GM12878 (cell line): ENCODE data around the gene NUDT1. TPM values are rescaled to one million over a fixed set of nuclear protein-coding genes. Genes with fewer than 3 reads are reported as not detected.

Experiments
- ATAC-seq: fragments of 200-7000 bp; cut with Tn5 transposase; 3 replicates; pipeline ENCODE4 v1.9.1; 2020; ENCODE audit warnings: mild to moderate bottlenecking, moderate library complexity
- BruUV-seq: library from RNA; stranded (reverse); fragments of 400-500 nt; replicated peaks from 2 replicates; lab custom pipeline; 2021; lab: Mats Ljungman, UMichigan
- CTCF ChIA-PET: fragments of 300-600 bp; sonication (Branson Sonifier 250); formaldehyde crosslinking; extraction: SDS; loops from one replicate; lab custom pipeline; 2021; ENCODE audit warnings: inconsistent platforms; lab: Yijun Ruan, JAX
- POLR2A ChIA-PET: fragments of 350-600 bp; formaldehyde crosslinking; extraction: SDS; loops from one replicate; lab custom pipeline; 2021; ENCODE audit warnings: inconsistent platforms; lab: Charles Lee
- RAD21 ChIA-PET: fragments of 300-600 bp; sonication (Branson Sonifier 250); formaldehyde crosslinking; loops from one replicate; lab custom pipeline; 2023; ENCODE audit warnings: antibody characterized with exemption; ENCODE audit not compliant: unreplicated experiment; lab: Charles Lee
- SMC1A ChIA-PET: fragments of 300-600 bp; sonication (Branson Sonifier 250); formaldehyde crosslinking; loops from one replicate; lab custom pipeline; 2023; ENCODE audit not compliant: unreplicated experiment, uncharacterized antibody; lab: Charles Lee
- DNase-seq: peaks from one replicate; pipeline ENCODE4 v3.0.0-alpha.2; 2011; ENCODE audit warnings: low read depth, low spot score
- FAIRE-seq: peaks from 3 replicates; lab custom pipeline; 2011; peaks lifted over from hg19 to GRCh38; lab: Jason Lieb, UNC
- H2AFZ ChIP-seq: 2 replicates; pipeline ENCODE4 v1.6.0; 2011; ENCODE audit warnings: low read depth, low read length, control low read depth; ENCODE audit not compliant: control insufficient read depth
- H3K27ac ChIP-seq: 2 replicates; pipeline ENCODE4 v1.5.1; 2011; ENCODE audit warnings: control low read depth; ENCODE audit not compliant: control insufficient read depth, insufficient read depth
- H3K27me3 ChIP-seq, 2 experiments: replicated peaks in 1 of 2; 2 replicates each; pipeline versions ENCODE4 v1.6.0 to v1.6.1; 2011; ENCODE audit warnings: low read length in 1 of 2; ENCODE audit not compliant: control insufficient read depth in 2 of 2, insufficient read depth in 2 of 2
- H3K36me3 ChIP-seq, 2 experiments: 2 replicates each; pipeline ENCODE4 v1.5.1; 2011; ENCODE audit warnings: low read length in 1 of 2; ENCODE audit not compliant: control insufficient read depth in 2 of 2, insufficient read depth in 2 of 2
- H3K4me1 ChIP-seq: 2 replicates; pipeline ENCODE4 v1.6.1; 2011; ENCODE audit warnings: mild to moderate bottlenecking, low read length, moderate library complexity, mixed read lengths; ENCODE audit not compliant: control insufficient read depth, insufficient read depth
- H3K4me2 ChIP-seq: 2 replicates; pipeline ENCODE4 v1.6.0; 2011; ENCODE audit warnings: control low read depth; ENCODE audit not compliant: control insufficient read depth, insufficient read depth
- H3K4me3 ChIP-seq: fragments of 200-600 bp; sonication (generic); 2 replicates; pipeline ENCODE4 v1.5.1; 2016
- H3K79me2 ChIP-seq: 2 replicates; pipeline ENCODE4 v1.6.0; 2011; ENCODE audit warnings: low read length; ENCODE audit not compliant: control insufficient read depth, insufficient read depth
- H3K9ac ChIP-seq: 2 replicates; pipeline ENCODE4 v1.8.0; 2011; ENCODE audit warnings: low read length, control low read depth, mixed read lengths; ENCODE audit not compliant: control insufficient read depth, insufficient read depth
- H3K9me3 ChIP-seq: replicated peaks from 3 replicates; pipeline ENCODE4 v1.5.1; 2011; ENCODE audit warnings: mild to moderate bottlenecking, low read length; ENCODE audit not compliant: control insufficient read depth, insufficient read depth
- H4K20me1 ChIP-seq: 2 replicates; pipeline ENCODE4 v1.6.0; 2011; ENCODE audit not compliant: control insufficient read depth, insufficient read depth
- RFX5 ChIP-seq: IDR thresholded peaks from 2 replicates; pipeline ENCODE4 v1.6.1; 2011; ENCODE audit warnings: low read depth, low read length, improper control_type of control experiment
- TARDBP ChIP-seq: IDR thresholded peaks from 2 replicates; pipeline ENCODE4 v1.6.1; 2016; ENCODE audit warnings: borderline replicate concordance
- TCF7 ChIP-seq: IDR thresholded peaks from 2 replicates; pipeline ENCODE4 v1.6.1; 2014; ENCODE audit warnings: antibody characterized with exemption, borderline replicate concordance
- WGBS: methylation state at CpG from one replicate; pipeline ENCODE4 v1.1.6; 2016; ENCODE audit warnings: low lambda C conversion rate; ENCODE audit not compliant: insufficient replicate concordance, insufficient coverage; ENCODE audit errors: missing lambda C conversion rate; 5-methylcytosine and 5-hydroxymethylcytosine counted together
- in situ Hi-C: fragments of 300-500 bp; cut with MboI; formaldehyde crosslinking; loops from 9 replicates; pipeline ENCODE4 v1.14.3; 2018; ENCODE audit warnings: mixed read lengths
- intact Hi-C: fragments of 100-400 bp; cut with micrococcal nuclease; formaldehyde crosslinking; loops from one replicate; pipeline ENCODE4 v1.14.2; 2022; ENCODE audit not compliant: unreplicated experiment
- polyA plus RNA-seq, 11 experiments: library from polyadenylated mRNA; depleted of rRNA in 4 of 11; unstranded in 6 of 11; stranded (reverse) in 5 of 11; fragments of >200 nt; fragmentation: Nextera tagmentation in 4 of 11; fragmentation: Illumina TruSeq in 1 of 11; extraction: Ambion mirVana in 4 of 11; extraction: Trizol in 1 of 11; gene quantifications; 1 replicate in 1 of 11; 2 replicates in 10 of 11; pipeline versions ENCODE4 v1.2.1 to v1.2.3, GENCODE V29; 2011 to 2016; ENCODE audit warnings: inconsistent platforms in 2 of 11, missing spikeins in 2 of 11, low read depth in 1 of 11
- total RNA-seq, 4 experiments: library from RNA; depleted of rRNA in 3 of 4; stranded (reverse); fragments of >200 nt in 3 of 4; fragmentation: Illumina TruSeq in 1 of 4; extraction: Trizol in 1 of 4; gene quantifications; 2 replicates each; pipeline versions ENCODE4 v1.2.1 to v1.2.3, GENCODE V29; 2013 to 2021

The NUDT1 gene
- total and polyA plus RNA-seq, 10 of the 15 experiments (the other 5 are each of a cell fraction or from before 2014, with no cell fraction given): 7.7 to 122 (median 59.2) TPM

DNA sequence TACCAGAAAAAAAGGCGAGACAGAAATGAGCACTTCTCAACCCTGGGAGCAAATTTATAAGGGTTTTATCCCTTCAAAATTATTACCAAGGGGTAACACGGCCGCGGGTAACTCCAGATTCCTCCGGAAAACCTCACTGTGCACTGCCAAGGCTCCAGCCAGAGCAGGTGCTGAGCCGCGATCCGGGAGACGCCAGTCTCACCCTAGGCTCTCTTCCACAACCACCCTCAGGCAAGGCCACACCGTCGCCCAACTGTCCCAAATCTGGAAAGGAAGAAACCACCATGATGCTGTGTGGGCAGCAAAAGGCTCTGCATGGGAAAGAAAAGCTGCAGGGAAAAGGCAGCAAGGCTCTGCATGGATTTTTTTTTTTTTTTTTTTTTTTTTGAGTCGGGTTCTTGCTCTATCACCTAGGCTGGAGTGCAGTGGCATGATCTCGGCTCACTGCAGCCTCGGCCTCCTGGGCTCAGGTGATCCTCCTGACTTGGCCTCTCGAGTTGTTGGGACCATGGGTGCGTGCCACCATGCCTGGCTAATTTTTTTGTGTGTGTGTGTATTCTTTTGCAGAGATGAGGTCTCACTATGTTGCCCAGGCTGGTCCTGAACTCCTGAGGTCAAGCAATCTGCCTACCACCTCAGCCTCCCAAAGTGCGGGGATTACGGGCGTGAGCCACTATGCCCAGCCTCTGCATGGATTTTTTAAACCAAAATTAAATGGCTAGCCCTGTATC, 48.3 kb upstream of the NUDT1 start:
- Histone ChIP-seq H3K9ac (no peak overlapping the region), H4K20me1 (no peaks in the 10 kb centered on the region), H3K4me3 (no peak overlapping the region), H3K36me3 (peaks cover 8 to 20% of the 10 kb centered on the region in 2 experiments), H3K4me2 (no peak overlapping the region), H3K9me3 (peaks cover 6% of the 10 kb centered on the region; the same call in 2 of the 3 replicates), H3K27me3 (no peaks in the 10 kb centered on the region), H2AFZ (no peak overlapping the region), H3K79me2 (no peaks in the 10 kb centered on the region), H3K4me1 (no peaks in the 10 kb centered on the region), H3K27ac (no peak overlapping the region)
- ChIA-PET RAD21 (interaction anchor here (1.5 to 2.9 kb wide), 2 partner anchors 16 to 94 kb away, joined by 4 to 14 read pairs; no protein-coding TSS in a partner anchor), SMC1A (interaction anchor here (1.5 kb wide), 1 partner anchor 12 kb away, joined by 5 read pairs; no protein-coding TSS in a partner anchor), CTCF (interaction anchor here (1.1 to 3.2 kb wide), 8 partner anchors 7 to 154 kb away, joined by 3 to 27 read pairs (median 8); no protein-coding TSS in a partner anchor), POLR2A (interaction anchor here (0.5 to 0.6 kb wide), 2 partner anchors 154 to 373 kb away, joined by 4 read pairs; no protein-coding TSS in a partner anchor)
- BruUV-seq: no TSS peak
- intact Hi-C loops: loop anchor here (2.0 kb wide), 1 partner anchor 93 kb away; no protein-coding TSS in a partner anchor
- DNase-seq (no peak), FAIRE-seq (no peak), ATAC-seq (no peak)
- WGBS: 91% methylated on average over 16 of the region's 19 CpGs
- TF ChIP-seq TCF7 (no peak), TARDBP (no peak), RFX5 (no peak)
- in situ Hi-C loops: no loop called here
